Thymus (tissue), 14 donors: ENCODE measurements around the gene POU5F1. TPM values are rescaled to one million over a fixed set of nuclear protein-coding genes. Genes with fewer than 3 reads are reported as not detected.
"Not testable (repeated sequence)": the region's sequence is repeated elsewhere in the genome, so short reads cannot be mapped to it uniquely, and the experiment has no call there.

ENCODE experiments used
- DNase-seq, 9 donors: peaks; one replicate each; pipeline ENCODE4 v3.0.0-alpha.2; 2013; ENCODE audit warnings: low spot score in 9 of 9, low read depth in 6 of 9, missing footprints in 1 of 9
- H3K27ac ChIP-seq, 2 donors: one replicate each; pipeline ENCODE4 v1.5.1; 2013; ENCODE audit warnings: control low read depth in 1 of 2, low read depth in 1 of 2, low read length in 1 of 2, mild to moderate bottlenecking in 1 of 2, moderate library complexity in 1 of 2
- H3K27me3 ChIP-seq, 2 donors: one replicate each; pipeline ENCODE4 v1.5.1; 2013; ENCODE audit warnings: low read length in 1 of 2; ENCODE audit not compliant: control insufficient read depth in 2 of 2, insufficient read depth in 1 of 2
- H3K36me3 ChIP-seq, 2 donors: one replicate each; pipeline ENCODE4 v1.5.1; 2013; ENCODE audit warnings: low read length in 1 of 2, mild to moderate bottlenecking in 1 of 2, moderate library complexity in 1 of 2; ENCODE audit not compliant: control insufficient read depth in 2 of 2, insufficient read depth in 2 of 2
- H3K4me1 ChIP-seq, 2 donors: one replicate each; pipeline ENCODE4 v1.5.1; 2013; ENCODE audit warnings: low read length in 2 of 2; ENCODE audit not compliant: control insufficient read depth in 2 of 2, insufficient read depth in 2 of 2
- H3K4me3 ChIP-seq, 2 donors: one replicate each; pipeline ENCODE4 v1.5.1; 2013; ENCODE audit warnings: low read length in 2 of 2, control low read depth in 1 of 2, mild to moderate bottlenecking in 1 of 2
- H3K9me3 ChIP-seq, 2 donors: one replicate each; pipeline ENCODE4 v1.5.1; 2013; ENCODE audit warnings: low read length in 1 of 2, mild to moderate bottlenecking in 1 of 2; ENCODE audit not compliant: control insufficient read depth in 2 of 2, insufficient read depth in 1 of 2
- WGBS: extraction: QIAGEN DNeasy Blood & Tissue Kit; methylation state at CpG from one replicate; pipeline ENCODE4 v1.1.7; 2013; 5-methylcytosine and 5-hydroxymethylcytosine counted together
- long read RNA-seq, 10 donors: transcript quantifications; one replicate each; lab custom pipeline, GENCODE V29; 2026
- polyA plus RNA-seq: library from polyadenylated mRNA; stranded (reverse); fragments of 200-250 nt; gene quantifications from one replicate; pipeline ENCODE4 v1.2.3, GENCODE V29; 2013
- total RNA-seq: library from RNA; stranded (reverse); fragments of 120-200 nt; gene quantifications from one replicate; pipeline ENCODE4 v1.2.4, GENCODE V29; 2013
- donor health status: healthy.

The POU5F1 gene
- total RNA-seq (0.80 TPM), polyA plus RNA-seq (5.2 TPM)
- long read RNA-seq, donor 1: 0 reads
- long read RNA-seq, donor 2: 0 reads
- long read RNA-seq, donor 3: 0 reads
- long read RNA-seq, donor 4: 0 reads
- long read RNA-seq, donor 5, partial matches to known transcripts: 0 of 1 reads
- long read RNA-seq, donor 5, other reads (novel, unspliced or antisense): 0 of 1 reads
- long read RNA-seq, donor 6: 0 reads
- long read RNA-seq, donor 7, partial matches to known transcripts: 12 of 12 reads
- long read RNA-seq, donor 7, other reads (novel, unspliced or antisense): 0 of 12 reads
- long read RNA-seq, donor 8: 0 reads
- long read RNA-seq, donor 9, partial matches to known transcripts: 0 of 13 reads
- long read RNA-seq, donor 9, other reads (novel, unspliced or antisense): 13 of 13 reads
- long read RNA-seq, donor 10, partial matches to known transcripts: 5 of 5 reads
- long read RNA-seq, donor 10, other reads (novel, unspliced or antisense): 0 of 5 reads

DNA sequence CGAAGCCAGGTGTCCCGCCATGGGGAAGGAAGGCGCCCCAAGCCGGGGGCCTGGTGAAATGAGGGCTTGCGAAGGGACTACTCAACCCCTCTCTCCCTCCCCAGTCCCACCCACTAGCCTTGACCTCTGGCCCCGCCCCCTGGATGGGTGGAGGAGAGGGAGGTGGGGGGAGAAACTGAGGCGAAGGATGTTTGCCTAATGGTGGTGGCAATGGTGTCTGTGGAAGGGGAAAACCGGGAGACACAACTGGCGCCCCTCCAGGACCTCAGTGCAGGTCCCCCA is at the start of gene POU5F1:
POU5F1 (minus strand) TSS at position 83 of the 282 bp plus-strand sequence; CDS start at position 21, 62 bp downstream.
- H3K27ac ChIP-seq: no peak within 1 kb of the TSS

DNA sequence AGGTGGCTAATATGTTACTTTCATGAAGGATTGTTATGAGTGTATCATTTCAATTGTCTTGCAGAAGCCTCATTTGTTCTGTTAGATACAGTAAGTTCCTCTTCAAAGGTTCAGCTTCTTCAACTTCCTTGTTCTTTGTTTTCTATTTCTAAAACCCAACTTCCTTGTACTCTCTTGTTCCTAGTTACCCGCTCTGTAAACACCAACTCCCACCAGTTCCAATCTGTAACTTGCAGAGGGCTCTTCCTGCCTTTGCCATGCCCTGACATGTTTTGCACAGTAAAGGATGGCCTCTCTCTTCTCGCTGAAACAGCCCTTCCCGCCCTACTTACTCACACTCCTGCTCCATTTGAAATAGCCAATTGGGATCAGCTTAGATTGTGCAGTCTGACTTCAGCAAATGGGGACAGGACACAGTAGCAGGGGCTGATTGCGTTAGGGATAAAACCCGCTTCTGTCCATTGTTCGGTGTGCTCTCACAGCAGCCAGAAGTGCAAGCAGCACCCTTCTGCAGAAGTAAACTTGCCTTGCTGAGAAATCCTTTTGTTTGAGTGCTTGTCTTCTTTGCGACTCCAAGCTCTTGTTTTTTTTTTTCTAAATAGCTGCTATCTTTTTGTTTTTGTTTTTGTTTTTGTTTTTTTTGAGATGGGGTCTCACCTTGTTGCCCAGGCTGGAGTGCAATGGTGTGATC is 45.9 kb upstream of the POU5F1 start:
- Histone ChIP-seq H3K9me3 (peaks cover 1 to 4% of the 10 kb centered on the region in 2 donors), H3K27ac (no peak overlapping the region), H3K4me3 (no peak overlapping the region), H3K27me3 (no peaks in the 10 kb centered on the region), H3K36me3 (no peaks in the 10 kb centered on the region), H3K4me1 (no peaks in the 10 kb centered on the region)
- DNase-seq: no peak
- 90% methylated on average over 7 of the region's 7 CpGs for WGBS

More for the DNA sequence above, at the start of gene POU5F1:
- Histone ChIP-seq H3K27me3 (no peaks in the 10 kb centered on the region), H3K36me3 (peaks cover 0 to 3% of the 10 kb centered on the region in 2 donors), H3K4me3 (no peak within 1 kb of the TSS), H3K4me1 (peaks cover 0 to 2% of the 10 kb centered on the region in 2 donors), H3K9me3 (no peaks in the 10 kb centered on the region)
- 79% methylated on average over 9 of the region's 9 CpGs for WGBS
- DNase-seq: no peak

DNA sequence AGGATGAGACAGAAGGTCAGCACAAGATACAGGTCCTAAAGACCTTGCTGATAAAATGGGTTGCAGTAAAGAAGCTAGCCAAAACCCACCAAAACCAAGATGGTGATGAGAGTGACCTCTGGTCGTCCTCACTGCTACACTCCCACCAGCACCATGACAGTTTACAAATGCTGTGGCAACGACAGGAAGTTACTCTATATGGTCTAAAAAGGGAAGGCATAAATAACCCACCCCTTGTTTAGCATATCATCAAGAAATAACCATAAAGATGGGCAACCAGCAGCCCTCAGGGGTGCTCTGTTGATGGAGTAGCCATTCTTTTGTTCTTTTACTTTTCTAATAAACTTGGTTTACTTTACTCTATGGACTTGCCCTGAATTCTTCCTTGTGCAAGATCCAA is 44.7 kb upstream of the POU5F1 start:
- H3K27me3 ChIP-seq, H3K27ac ChIP-seq, H3K36me3 ChIP-seq, H3K9me3 ChIP-seq, H3K4me1 ChIP-seq, H3K4me3 ChIP-seq, DNase-seq: not testable (repeated sequence)
- WGBS: 86% methylated on average over 2 of the region's 2 CpGs

DNA sequence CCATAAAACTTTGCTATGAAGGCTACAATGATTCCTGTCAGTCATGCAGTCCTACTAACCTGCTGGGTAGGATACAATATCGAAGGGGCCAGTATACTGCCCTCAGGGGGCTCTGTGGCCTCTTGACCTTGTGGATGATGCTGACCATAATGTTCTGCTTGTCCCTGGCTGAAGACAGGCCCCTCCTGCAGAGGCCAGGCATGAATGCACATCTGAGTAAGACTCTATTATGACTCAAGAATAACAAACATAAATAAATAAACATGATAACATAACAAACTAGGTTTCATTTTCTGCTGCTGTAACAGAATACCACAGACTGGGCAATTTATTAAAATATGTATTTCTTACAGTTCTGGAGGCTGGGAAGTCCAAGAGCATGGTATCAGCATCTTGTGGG is 44.0 kb upstream of the POU5F1 start:
- no peaks in the 10 kb centered on the region for H3K36me3 ChIP-seq
- no peak for DNase-seq
- no peaks in the 10 kb centered on the region for H3K27me3 ChIP-seq
- no peak overlapping the region for H3K27ac ChIP-seq
- peaks cover 1 to 4% of the 10 kb centered on the region in 2 donors for H3K9me3 ChIP-seq
- no peaks in the 10 kb centered on the region for H3K4me1 ChIP-seq
- 88% methylated on average over 1 of the region's 1 CpG for WGBS
- H3K4me3 ChIP-seq: no peak overlapping the region

DNA sequence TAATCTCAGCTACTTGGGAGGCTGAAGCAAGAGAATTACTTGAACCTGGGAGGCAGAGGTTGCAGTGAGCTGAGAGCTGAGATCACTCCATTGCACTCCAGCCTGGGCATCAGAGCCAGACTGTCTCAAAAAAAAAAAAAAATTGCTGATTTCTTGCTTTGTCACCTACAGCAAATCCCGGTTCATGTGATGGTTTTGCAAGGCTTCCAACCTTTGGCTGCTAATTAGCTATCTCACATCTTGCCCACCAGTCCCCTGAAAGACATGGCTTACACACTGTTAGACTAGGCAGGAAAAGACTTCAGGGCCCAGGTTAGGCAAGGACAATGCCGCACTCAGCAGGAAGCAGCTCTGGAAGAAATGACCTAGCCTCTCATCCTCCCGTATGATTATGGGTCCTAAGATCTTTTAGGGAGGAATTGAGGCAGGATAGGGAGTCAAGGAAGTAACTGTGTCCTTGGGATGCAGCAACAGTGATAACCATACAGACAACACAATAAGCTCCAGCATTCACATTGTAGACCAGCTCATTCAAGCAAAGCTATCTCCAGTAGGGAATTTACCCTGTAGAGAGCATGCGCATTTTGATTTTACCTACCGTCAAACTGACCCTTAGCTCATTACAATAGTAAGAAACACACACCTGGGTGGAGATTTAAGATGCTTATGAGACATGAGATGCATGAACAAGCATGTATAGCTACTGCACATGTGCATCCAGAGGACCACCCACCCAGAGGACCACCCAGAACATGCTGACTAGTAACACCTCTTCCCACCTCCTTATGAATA is 40.5 kb upstream of the POU5F1 start:
- Histone ChIP-seq H3K36me3 (no peaks in the 10 kb centered on the region), H3K27ac (no peak overlapping the region), H3K9me3 (no peaks in the 10 kb centered on the region), H3K4me3 (no peak overlapping the region), H3K4me1 (no peaks in the 10 kb centered on the region), H3K27me3 (no peaks in the 10 kb centered on the region)
- WGBS: 78% methylated on average over 5 of the region's 5 CpGs
- DNase-seq: no peak

GRCh38 chr6:31210123-31210522 is 39.6 kb upstream of the POU5F1 start:
- Histone ChIP-seq H3K4me1 (no peaks in the 10 kb centered on the region), H3K27ac (no peak overlapping the region), H3K36me3 (no peaks in the 10 kb centered on the region), H3K4me3 (no peak overlapping the region), H3K9me3 (no peaks in the 10 kb centered on the region), H3K27me3 (no peaks in the 10 kb centered on the region)
- whole genome bisulfite sequencing: 64% methylated on average over 6 of the region's 6 CpGs
- no peak for DNase-seq

GRCh38 chr6:31209137-31209536 is 38.7 kb upstream of the POU5F1 start:
- Histone ChIP-seq H3K27ac (no peak overlapping the region), H3K4me1 (peaks cover 3 to 9% of the 10 kb centered on the region in 2 donors), H3K27me3 (no peaks in the 10 kb centered on the region), H3K36me3 (no peaks in the 10 kb centered on the region), H3K9me3 (no peaks in the 10 kb centered on the region), H3K4me3 (no peak overlapping the region)
- no peak for DNase-seq
- 71% methylated on average over 2 of the region's 2 CpGs for WGBS

- H3K27ac ChIP-seq: no peak overlapping the region
- DNase-seq: no peak
- no peaks in the 10 kb centered on the region for H3K36me3 ChIP-seq
- H3K9me3 ChIP-seq: no peaks in the 10 kb centered on the region
- no peaks in the 10 kb centered on the region for H3K27me3 ChIP-seq
- peaks cover 5 to 14% of the 10 kb centered on the region in 2 donors for H3K4me1 ChIP-seq
- 67% methylated on average over 2 of the region's 2 CpGs for WGBS
- H3K4me3 ChIP-seq: no peak overlapping the region
Observed at GRCh38 chr6:31208506-31208905, 38.0 kb upstream of the POU5F1 start.

DNA sequence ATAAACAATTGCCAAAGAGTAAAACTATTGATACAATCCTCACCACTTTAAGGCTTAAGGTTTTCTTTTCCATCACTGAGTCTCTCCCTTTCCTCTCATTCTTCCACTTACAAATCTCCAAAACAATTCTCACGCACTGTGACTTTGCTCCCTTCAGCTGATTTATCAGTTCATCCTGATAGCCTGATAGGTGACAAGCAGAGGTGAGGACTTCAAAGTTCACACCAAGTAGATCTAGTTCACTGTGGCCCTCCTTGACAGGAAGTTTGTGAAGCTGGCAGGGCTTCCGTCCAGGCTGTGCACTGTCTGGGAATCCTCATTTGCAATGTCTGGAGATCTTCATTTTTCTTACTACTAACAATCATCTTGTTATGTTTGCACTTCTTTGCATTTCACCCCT is 35.2 kb upstream of the POU5F1 start:
- WGBS: 92% methylated on average over 2 of the region's 2 CpGs
- no peak overlapping the region for H3K27ac ChIP-seq
- no peak overlapping the region for H3K4me3 ChIP-seq
- no peaks in the 10 kb centered on the region for H3K27me3 ChIP-seq
- H3K36me3 ChIP-seq: peaks cover 0 to under 1% of the 10 kb centered on the region in 2 donors
- peaks cover 20 to 36% of the 10 kb centered on the region in 2 donors for H3K4me1 ChIP-seq
- H3K9me3 ChIP-seq: peaks cover 0 to 6% of the 10 kb centered on the region in 2 donors
- DNase-seq: no peak
